HG03159 (cell line): ENCODE data around the gene RPTOR.
"Not testable (repeated sequence)": the region's sequence is repeated elsewhere in the genome, so short reads cannot be mapped to it uniquely, and the experiment has no call there.

ENCODE experiments used
- ATAC-seq: cut with Tn5 transposase; IDR thresholded peaks from one replicate; pipeline ENCODE4 v1.9.1; 2021; ENCODE audit warnings: mild to moderate bottlenecking, moderate library complexity; ENCODE audit not compliant: unreplicated experiment

The RPTOR gene

GRCh38 chr17:80755650-80756405 lies 211.2 kb downstream of the RPTOR start:
- ATAC-seq = no peak

DNA sequence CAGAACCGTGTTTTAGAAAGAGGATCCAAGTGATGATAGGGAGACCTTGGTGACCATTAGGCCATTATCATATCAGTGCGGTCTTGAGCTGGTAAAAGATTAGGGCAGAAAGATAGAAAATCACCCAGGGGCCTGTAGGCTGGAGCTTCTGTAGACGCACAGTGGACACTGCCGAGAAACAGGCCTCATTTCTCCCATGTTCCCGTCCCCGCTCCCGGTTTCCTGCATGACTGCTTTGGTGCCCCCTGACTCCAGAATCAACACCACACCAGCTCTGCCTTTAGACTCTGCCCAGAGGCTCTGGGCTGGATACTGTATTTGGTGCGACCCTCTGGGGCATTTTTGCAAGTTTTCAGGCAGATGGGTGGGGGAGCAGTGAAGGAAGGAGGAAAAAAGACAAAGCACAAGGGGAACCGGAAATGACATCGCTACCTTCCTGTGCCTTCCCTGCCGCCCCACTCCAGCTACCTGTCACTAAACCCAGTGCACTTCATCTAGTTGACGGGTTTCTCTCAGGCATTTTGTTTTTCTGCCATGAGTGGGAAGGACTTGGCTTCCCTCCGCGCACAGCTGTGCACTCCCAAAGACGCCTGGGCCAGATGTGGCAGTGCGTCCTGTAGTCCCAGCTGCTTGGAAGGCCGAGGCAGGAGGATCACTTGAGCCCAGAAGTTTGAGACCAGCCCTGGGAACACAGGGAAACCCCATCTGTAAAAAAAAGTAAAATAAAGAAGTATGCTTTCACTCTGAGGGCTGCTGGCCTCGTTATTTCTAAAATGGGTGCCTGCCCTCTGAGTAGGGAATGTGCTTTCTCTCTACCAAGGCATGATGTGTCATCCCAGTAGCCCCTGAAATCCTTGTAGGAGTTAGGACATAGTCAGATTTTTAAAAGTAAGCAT lies 214.1 kb downstream of the RPTOR start:
- ATAC-seq = no peak

DNA sequence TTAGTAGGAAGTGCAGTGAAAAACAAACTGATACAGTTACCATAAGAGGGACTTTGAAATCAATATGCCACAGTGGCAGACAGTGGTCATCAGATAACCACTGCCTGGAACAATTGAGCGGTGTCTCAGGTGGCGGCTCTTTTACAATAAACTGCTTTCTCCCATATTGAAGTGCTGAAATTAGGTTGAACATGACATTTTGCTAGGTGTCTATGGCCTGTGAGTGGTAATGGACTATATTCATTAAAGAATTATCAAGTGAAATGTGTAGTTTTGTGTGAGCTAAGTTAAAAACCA lies 214.7 kb downstream of the RPTOR start:
- no peak for ATAC-seq

GRCh38 chr17:80760511-80760911 lies 215.9 kb downstream of the RPTOR start:
- ATAC-seq = no peak

DNA sequence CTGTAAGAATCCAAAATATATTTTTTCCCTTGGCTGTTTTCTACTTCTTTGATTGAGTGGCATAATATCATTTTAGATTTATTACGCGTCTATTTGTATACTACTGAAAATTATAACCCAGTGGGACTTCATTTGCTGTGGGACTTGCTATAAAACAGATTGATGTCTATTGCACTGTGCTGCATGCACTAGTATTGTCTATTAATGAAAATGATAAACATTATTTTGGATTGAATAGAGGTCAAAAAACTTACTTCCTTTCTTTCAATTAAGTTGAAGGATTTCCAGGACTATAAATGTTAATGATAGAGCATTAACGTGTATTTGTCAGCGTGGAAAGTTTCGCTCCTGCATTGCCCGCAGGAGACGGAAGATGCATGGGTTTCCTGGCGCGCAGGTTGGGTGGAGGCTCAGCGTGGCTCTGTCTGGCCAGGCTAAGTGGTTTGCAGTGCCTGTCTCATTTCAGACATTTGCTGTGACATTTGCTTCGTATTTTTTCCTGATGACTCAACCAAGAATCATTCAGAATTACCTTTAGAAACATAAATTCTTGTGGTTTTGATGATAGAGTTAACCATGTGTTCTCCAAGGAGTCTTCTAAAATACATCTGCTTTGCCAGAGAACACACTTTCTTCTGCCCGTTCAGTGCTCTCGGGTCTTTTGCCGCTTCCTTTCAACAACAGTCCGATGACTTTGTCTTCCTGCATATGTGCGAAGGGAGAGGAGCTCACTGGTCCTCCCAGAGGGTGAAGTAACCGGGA lies 216.7 kb downstream of the RPTOR start:
- ATAC-seq = no peak

GRCh38 chr17:80762076-80762475 lies 217.4 kb downstream of the RPTOR start:
- ATAC-seq = no peak

DNA sequence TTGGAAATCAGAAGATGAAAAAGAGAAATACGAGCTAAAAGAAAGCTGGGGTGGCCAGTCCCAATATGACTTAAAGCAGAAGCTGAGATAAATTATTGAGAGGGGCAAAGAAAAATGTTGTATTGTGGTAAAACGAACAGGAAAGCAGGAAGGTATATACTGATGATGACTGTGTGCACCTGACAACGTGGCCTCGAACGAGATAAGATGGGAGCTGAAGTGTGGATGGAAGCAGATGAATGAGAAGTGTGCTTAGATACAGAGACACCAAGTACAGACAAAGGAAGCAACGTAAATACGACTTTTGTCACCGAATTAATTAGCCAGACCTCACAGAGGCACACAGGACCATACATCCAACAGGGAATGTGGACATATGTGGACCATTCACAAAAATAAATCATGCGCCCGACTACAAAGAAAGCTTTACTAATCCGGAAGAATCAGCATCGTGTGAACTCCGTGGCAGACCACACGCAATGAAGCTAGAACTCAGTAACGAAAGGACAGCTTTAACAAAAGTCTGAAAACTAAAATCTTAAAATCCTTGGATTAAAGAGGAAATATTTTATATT lies 218.7 kb downstream of the RPTOR start:
- no peak for ATAC-seq

- ATAC-seq = not testable (repeated sequence)
Measured at GRCh38 chr17:80764627-80765145, 220.0 kb downstream of the RPTOR start.

- no peak for ATAC-seq
Measured at GRCh38 chr17:80765241-80765961, 220.8 kb downstream of the RPTOR start.

- ATAC-seq = no peak
Measured at GRCh38 chr17:80766290-80766855, 221.7 kb downstream of the RPTOR start.

- no peak for ATAC-seq
Measured at GRCh38 chr17:80768389-80768788, 223.8 kb downstream of the RPTOR start.

GRCh38 chr17:80768936-80769335 lies 224.3 kb downstream of the RPTOR start:
- no peak for ATAC-seq

DNA sequence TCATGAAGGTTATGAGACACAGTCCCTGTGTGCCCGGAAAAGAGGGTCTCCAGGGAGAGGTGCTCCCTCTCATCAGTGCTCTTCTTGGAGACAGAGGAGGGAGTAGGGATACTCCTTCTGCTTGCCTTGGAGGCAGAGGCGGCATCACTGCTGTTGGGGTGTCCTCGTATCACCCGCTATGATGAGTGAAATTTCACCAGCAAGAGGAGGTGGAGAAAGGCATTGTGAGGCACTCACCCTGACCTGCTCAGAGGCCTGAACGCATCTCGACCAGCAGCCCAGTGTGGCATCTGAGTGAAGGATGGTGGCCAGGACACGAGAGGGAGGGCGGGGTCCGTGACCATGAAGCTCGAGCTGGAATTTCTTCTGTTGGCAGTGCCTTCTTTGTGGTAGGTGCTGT lies 224.9 kb downstream of the RPTOR start:
- ATAC-seq = no peak

- ATAC-seq = no peak
Measured at GRCh38 chr17:80769936-80770625, 225.4 kb downstream of the RPTOR start.

GRCh38 chr17:80770881-80771611 lies 226.4 kb downstream of the RPTOR start:
- ATAC-seq = no peak

- ATAC-seq = no peak
Measured at GRCh38 chr17:80771612-80772005, 227.0 kb downstream of the RPTOR start.

DNA sequence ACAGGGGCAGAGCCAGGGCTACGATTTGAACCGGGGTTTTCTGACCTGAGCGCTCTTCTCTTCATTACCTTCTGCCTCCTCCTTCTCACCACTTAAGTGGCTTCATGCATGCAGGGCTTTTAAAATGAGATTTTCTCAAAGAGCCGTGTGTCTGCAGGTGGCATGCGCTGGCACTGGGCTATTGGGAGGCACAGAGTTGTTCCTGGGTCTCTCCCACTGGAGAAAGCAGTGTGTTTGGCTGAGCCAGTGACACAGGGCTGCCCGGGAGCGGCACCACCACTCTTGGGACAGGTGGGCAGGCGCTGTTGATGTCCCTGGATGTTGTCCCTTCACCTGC lies 228.2 kb downstream of the RPTOR start:
- ATAC-seq = no peak

DNA sequence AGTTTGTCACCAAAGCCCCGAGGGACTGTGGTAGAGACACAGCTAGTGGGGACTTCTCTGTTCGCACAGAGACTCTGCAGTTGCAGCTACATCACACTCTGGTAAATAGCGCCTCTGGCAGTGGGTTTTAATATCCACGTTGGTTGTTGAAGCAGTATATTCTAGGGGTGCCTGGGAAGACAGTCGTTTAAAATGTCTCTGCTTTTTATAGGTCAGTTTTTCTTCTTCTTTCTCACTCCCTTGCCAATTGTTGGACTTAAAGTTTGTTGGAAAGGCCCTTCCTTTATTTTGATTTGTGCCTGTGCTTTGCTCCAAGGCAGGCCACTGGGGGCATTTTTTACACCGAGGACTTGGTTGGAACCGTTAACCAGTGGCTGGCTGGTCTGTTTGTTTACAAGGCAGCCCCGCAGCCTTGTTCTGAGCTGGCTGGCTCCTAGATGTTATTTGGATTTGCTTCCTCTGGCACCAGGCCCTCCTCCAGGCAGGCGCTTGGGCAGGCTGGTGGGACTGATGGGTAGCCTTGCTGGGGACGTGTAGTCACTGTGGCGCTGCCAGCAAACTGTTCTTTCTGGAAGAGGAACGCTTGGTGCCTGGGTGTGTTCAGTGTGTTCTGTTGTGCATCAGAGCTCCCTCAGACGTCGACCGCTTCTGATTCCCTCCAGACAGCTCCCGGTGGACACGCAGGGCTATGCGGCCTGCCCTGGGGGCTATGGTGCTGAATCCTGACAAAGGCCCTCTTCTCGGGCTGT lies 228.8 kb downstream of the RPTOR start:
- no peak for ATAC-seq
